Loucy (cell line): ENCODE measurements around the gene GMPPA.

Experiments used
- H2AFZ ChIP-seq: fragments of 200-600 bp; sonication (generic); 2 replicates; pipeline ENCODE4 v1.6.0; 2016; ENCODE audit warnings: antibody characterized with exemption, mild to moderate bottlenecking, low read length, moderate library complexity
- H3F3A ChIP-seq: fragments of 200-600 bp; 2 replicates; pipeline ENCODE4 v1.6.0; 2016; ENCODE audit warnings: antibody characterized with exemption, low read depth, mild to moderate bottlenecking
- H3K27me3 ChIP-seq: fragments of 200-600 bp; sonication (generic); 2 replicates; pipeline ENCODE4 v1.6.1; 2014; ENCODE audit warnings: low read length, mild to moderate bottlenecking; ENCODE audit not compliant: insufficient read depth, poor library complexity, severe bottlenecking
- H3K36me3 ChIP-seq: fragments of 200-600 bp; sonication (generic); 2 replicates; pipeline ENCODE4 v1.6.1; 2016; ENCODE audit warnings: low read length; ENCODE audit not compliant: insufficient read depth
- H3K4me1 ChIP-seq: fragments of 200-600 bp; sonication (generic); 2 replicates; pipeline ENCODE4 v1.5.1; 2014; ENCODE audit warnings: low read length, mild to moderate bottlenecking; ENCODE audit not compliant: insufficient read depth, poor library complexity, severe bottlenecking
- H3K4me2 ChIP-seq: fragments of 200-600 bp; sonication (generic); 2 replicates; pipeline ENCODE4 v1.6.0; 2014; ENCODE audit warnings: antibody characterized with exemption, low read length, low read depth, mild to moderate bottlenecking; ENCODE audit not compliant: poor library complexity, severe bottlenecking
- H3K4me3 ChIP-seq: fragments of 200-600 bp; sonication (generic); 2 replicates; pipeline ENCODE4 v1.5.1; 2014; ENCODE audit warnings: low read length, mild to moderate bottlenecking, mixed read lengths; ENCODE audit not compliant: poor library complexity, severe bottlenecking
- H3K79me2 ChIP-seq: fragments of 200-600 bp; sonication (generic); 2 replicates; pipeline ENCODE4 v1.6.1; 2014; ENCODE audit warnings: low read length; ENCODE audit not compliant: insufficient read depth
- H3K9ac ChIP-seq: fragments of 200-600 bp; sonication (generic); 2 replicates; pipeline ENCODE4 v1.6.0; 2014; ENCODE audit warnings: mild to moderate bottlenecking, low read depth, low read length, moderate library complexity; ENCODE audit not compliant: poor library complexity, severe bottlenecking
- H3K9me2 ChIP-seq: fragments of 200-600 bp; sonication (generic); replicated peaks from 2 replicates; pipeline ENCODE4 v1.6.1; 2016; ENCODE audit warnings: low read depth, low read length, mixed read lengths
- H3K9me3 ChIP-seq: fragments of 200-600 bp; sonication (generic); 2 replicates; pipeline ENCODE4 v1.6.1; 2014; ENCODE audit warnings: mild to moderate bottlenecking, antibody characterized with exemption, low read length, low read depth; ENCODE audit not compliant: insufficient read depth
- H4K20me1 ChIP-seq: fragments of 200-600 bp; sonication (generic); 2 replicates; pipeline ENCODE4 v1.6.0; 2014; ENCODE audit warnings: antibody characterized with exemption, low read length, mild to moderate bottlenecking; ENCODE audit not compliant: insufficient read depth, poor library complexity, severe bottlenecking
- EZH2phosphoT487 ChIP-seq: fragments of 200-600 bp; IDR thresholded peaks from 2 replicates; pipeline ENCODE4 v1.6.1; 2018; ENCODE audit warnings: antibody characterized with exemption, mild to moderate bottlenecking, moderate library complexity, borderline replicate concordance
- TF ChIP-seq, protein P1 (sequence below): fragments of 200-600 bp; sonication (generic); conservative IDR thresholded peaks from 2 replicates; pipeline ENCODE4 v1.5.1; 2014; ENCODE audit warnings: mild to moderate bottlenecking, antibody characterized with exemption, low read length

The GMPPA gene

DNA sequence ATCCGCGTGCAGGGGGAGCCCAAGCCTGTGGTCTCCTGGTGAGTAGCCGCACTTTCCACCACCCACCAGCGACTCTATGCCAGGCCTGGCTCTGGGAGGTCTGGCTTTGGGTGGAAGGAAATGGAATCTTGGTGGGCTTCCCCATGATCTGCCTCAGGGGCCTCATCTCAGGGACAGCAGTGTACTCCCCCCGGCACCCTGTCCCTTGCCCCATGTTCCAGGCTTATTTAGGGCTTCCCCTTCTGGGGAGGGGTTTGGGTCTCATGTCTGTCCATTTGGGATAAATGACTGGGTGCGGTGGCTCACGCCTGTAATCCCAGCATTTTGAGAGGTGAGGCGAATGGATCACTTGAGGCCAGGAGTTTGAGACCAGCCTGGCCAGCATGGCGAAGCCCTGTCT lies 36.3 kb upstream of the GMPPA start:
- H2AFZ ChIP-seq, result no peak overlapping the region
- no peak overlapping the region for H3K4me2 ChIP-seq
- H3K9me3 ChIP-seq, result no peaks in the 10 kb centered on the region
- peaks cover 4% of the 10 kb centered on the region for H3K4me1 ChIP-seq
- H3K9ac ChIP-seq, result no peak overlapping the region
- H3K9me2 ChIP-seq, result no peaks in the 10 kb centered on the region
- no peaks in the 10 kb centered on the region for H4K20me1 ChIP-seq
- H3K36me3 ChIP-seq, result no peaks in the 10 kb centered on the region
- no peak overlapping the region for H3K4me3 ChIP-seq
- H3K27me3 ChIP-seq, result no peaks in the 10 kb centered on the region
- TF ChIP-seq, protein P1, sequence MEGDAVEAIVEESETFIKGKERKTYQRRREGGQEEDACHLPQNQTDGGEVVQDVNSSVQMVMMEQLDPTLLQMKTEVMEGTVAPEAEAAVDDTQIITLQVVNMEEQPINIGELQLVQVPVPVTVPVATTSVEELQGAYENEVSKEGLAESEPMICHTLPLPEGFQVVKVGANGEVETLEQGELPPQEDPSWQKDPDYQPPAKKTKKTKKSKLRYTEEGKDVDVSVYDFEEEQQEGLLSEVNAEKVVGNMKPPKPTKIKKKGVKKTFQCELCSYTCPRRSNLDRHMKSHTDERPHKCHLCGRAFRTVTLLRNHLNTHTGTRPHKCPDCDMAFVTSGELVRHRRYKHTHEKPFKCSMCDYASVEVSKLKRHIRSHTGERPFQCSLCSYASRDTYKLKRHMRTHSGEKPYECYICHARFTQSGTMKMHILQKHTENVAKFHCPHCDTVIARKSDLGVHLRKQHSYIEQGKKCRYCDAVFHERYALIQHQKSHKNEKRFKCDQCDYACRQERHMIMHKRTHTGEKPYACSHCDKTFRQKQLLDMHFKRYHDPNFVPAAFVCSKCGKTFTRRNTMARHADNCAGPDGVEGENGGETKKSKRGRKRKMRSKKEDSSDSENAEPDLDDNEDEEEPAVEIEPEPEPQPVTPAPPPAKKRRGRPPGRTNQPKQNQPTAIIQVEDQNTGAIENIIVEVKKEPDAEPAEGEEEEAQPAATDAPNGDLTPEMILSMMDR, result no peak
- no peak for TF ChIP-seq EZH2phosphoT487
- H3K79me2 ChIP-seq, result no peaks in the 10 kb centered on the region
- H3F3A ChIP-seq, result no peaks in the 10 kb centered on the region

DNA sequence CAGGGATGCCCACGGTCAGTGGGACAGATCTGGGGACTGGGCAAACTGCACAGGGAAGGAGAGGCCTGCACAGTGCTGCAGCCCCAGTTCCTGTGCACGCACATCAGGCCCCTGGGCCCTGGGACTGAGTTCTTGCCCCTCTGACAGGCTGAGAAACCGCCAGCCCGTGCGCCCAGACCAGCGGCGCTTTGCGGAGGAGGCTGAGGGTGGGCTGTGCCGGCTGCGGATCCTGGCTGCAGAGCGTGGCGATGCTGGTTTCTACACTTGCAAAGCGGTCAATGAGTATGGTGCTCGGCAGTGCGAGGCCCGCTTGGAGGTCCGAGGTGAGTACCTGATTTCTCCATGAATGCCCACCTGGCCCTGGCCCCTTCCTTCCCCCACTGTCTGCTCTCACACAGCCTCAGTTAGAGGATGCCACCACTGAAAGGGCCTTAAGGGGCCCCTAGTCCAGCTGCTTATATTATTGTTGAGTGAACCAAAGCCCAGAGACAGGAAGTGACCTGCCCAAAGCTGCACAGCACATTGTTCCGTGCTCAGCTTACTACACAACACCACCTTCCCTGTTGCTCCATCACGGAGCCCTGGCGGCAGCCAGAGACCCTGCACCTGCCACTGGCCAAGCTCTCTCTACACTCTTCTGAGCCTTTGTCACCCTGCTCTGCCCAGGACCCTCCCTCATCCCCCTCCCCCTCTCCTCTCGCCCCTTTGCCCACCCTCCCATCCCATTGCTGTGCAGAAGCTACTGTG lies 34.2 kb upstream of the GMPPA start:
- TF ChIP-seq, protein P1, result no peak
- TF ChIP-seq EZH2phosphoT487, result no peak
- Histone ChIP-seq H3K4me3 (no peak overlapping the region), H2AFZ (no peak overlapping the region), H3K36me3 (no peaks in the 10 kb centered on the region), H3F3A (no peaks in the 10 kb centered on the region), H3K27me3 (no peaks in the 10 kb centered on the region), H3K9ac (no peak overlapping the region), H3K9me2 (no peaks in the 10 kb centered on the region), H3K4me1 (no peaks in the 10 kb centered on the region), H3K4me2 (no peak overlapping the region), H3K9me3 (no peaks in the 10 kb centered on the region), H4K20me1 (no peaks in the 10 kb centered on the region), H3K79me2 (no peaks in the 10 kb centered on the region)

DNA sequence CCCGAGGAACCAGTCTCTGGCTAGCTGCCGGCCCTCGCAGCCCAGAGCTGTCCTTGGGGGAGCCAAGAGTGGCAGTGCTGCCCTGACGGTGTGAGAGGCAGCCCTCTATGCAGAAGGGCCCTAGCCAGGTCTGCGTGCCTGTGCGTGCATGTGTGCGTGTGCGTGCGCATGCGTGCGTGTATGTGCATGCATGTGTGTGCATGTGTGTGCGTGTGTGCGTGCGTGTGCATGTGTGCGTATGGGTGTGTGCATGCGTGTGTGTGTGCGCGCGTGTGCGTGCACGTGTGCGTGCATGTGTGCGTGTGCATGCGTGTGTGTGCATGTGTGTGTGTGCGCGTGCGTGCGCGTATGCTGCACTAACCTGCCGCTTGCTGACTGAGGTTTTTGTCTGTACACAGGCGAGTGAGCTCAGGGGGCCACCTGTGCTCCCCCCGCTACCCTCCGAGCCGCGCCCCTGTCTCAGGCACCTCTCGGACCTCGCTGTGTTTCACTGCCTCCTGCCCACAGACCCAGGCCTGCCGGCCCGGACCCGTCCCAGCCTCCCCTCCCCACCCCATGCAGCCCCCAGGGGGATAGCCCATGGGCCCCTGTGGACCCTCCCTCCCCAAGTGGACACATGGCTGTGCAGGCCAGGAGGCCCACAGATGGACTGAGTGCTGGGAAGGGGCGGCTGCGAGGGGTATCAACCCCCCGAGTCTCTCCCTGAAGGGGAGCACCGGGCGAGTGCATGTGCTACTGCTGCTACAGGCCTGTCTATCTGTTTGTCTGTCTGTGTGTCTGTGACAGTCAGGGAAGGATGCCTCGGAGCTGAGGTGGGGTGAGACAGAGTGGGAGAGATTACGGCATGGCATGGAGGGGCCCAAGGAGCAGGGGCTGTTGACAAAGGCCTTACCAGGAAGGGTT lies 32.8 kb upstream of the GMPPA start:
- Histone ChIP-seq H4K20me1 (no peaks in the 10 kb centered on the region), H3K9me2 (no peaks in the 10 kb centered on the region), H3K9me3 (no peaks in the 10 kb centered on the region), H3K4me1 (no peaks in the 10 kb centered on the region), H3K4me2 (no peak overlapping the region), H3K9ac (no peak overlapping the region), H3K27me3 (no peaks in the 10 kb centered on the region), H3F3A (no peaks in the 10 kb centered on the region), H3K4me3 (no peak overlapping the region), H2AFZ (no peak overlapping the region), H3K79me2 (no peaks in the 10 kb centered on the region), H3K36me3 (no peaks in the 10 kb centered on the region)
- no peak for TF ChIP-seq EZH2phosphoT487
- TF ChIP-seq, protein P1, result no peak
